K562 (cell line): ENCODE measurements around the gene LCLAT1.

Experiments
- NCOR1 ChIP-seq: fragments of 450-650 bp; IDR thresholded peaks from 2 replicates; pipeline ENCODE4 v1.6.1; 2016; ENCODE audit warnings: mild to moderate bottlenecking, moderate library complexity
- SRSF9 ChIP-seq: fragments of 200-400 bp; formaldehyde crosslinking; IDR thresholded peaks from 2 replicates; pipeline ENCODE4 v1.6.1; 2017; ENCODE audit warnings: low read depth, low read length, borderline replicate concordance
- ZNF23 ChIP-seq: fragments of 250-450 bp; sonication (Bioruptor Pico); IDR thresholded peaks from 2 replicates; pipeline ENCODE4 v1.4.0; 2020; ENCODE audit warnings: mild to moderate bottlenecking
- ZNF436 ChIP-seq: fragments of 250-450, 450-650 bp; sonication (Bioruptor Pico); formaldehyde crosslinking; IDR thresholded peaks from 2 replicates; pipeline ENCODE4 v1.7.0; 2020; ENCODE audit warnings: mild to moderate bottlenecking

DNA sequence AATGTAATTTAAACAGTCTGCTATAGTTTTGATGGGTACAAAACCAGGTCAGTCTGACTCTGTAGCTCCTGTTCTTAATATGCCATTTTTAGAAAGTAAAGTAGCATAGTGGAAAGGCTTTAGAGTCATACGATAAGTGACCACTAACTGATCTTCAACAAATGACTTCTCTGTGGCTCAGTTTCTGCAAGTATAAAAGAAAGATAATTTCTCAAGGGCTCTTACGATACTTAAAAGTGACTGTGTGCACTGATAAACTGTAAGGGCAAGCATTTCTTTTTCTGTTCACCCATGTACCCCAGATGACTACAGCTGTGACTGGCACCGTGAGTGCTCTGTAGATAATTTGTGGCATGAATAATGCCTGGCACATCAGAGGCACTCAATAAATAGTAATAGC lies 178.7 kb downstream of the LCLAT1 start:
- no peak for TF ChIP-seq SRSF9
- no peak for TF ChIP-seq ZNF23 (CRISPR knock-in tag)
- no peak for TF ChIP-seq NCOR1
- TF ChIP-seq ZNF436 (CRISPR knock-in tag), result no peak
